Transverse colon (tissue), 4 donors: ENCODE data around the gene SLC6A17.

Experiments used
- CTCF ChIP-seq, 5 experiments: fragments of 200-600 bp in 3 of 5; fragments of 450-650 bp in 2 of 5; sonication (generic) in 3 of 5; IDR thresholded peaks; 1 replicate in 2 of 5; 2 replicates in 3 of 5; pipeline ENCODE4 v1.5.1; 2016 to 2017; ENCODE audit warnings: antibody characterized with exemption in 5 of 5, inconsistent platforms in 3 of 5, mild to moderate bottlenecking in 2 of 5, moderate library complexity in 1 of 5
- EP300 ChIP-seq: sonication (generic); formaldehyde crosslinking; IDR thresholded peaks from one replicate; pipeline ENCODE4 v1.6.1; 2017; ENCODE audit warnings: antibody characterized with exemption, low read depth
- POLR2A ChIP-seq: fragments of 450-650 bp; IDR thresholded peaks from one replicate; pipeline ENCODE4 v1.6.1; 2016; ENCODE audit warnings: antibody characterized with exemption, mild to moderate bottlenecking, moderate library complexity
- POLR2AphosphoS5 ChIP-seq, 3 donors: sonication (generic); formaldehyde crosslinking; IDR thresholded peaks; one replicate each; pipeline ENCODE4 v1.6.1; 2016; ENCODE audit warnings: antibody characterized with exemption in 3 of 3

- TF ChIP-seq CTCF (IDR thresholded peaks at IDR 0.05) (no peak), EP300 (no peak), POLR2A (no peak), POLR2AphosphoS5 (IDR thresholded peaks at IDR 0.05) (no peak)
Observed at GRCh38 chr1:110228869-110229268, 78.6 kb downstream of the SLC6A17 start.
